HG03045 (cell line): ENCODE measurements around the gene MARVELD2.

ENCODE experiments used
- ATAC-seq: cut with Tn5 transposase; IDR thresholded peaks from one replicate; pipeline ENCODE4 v1.9.1; 2021; ENCODE audit warnings: mild to moderate bottlenecking, moderate library complexity; ENCODE audit not compliant: unreplicated experiment

MARVELD2 gene

DNA sequence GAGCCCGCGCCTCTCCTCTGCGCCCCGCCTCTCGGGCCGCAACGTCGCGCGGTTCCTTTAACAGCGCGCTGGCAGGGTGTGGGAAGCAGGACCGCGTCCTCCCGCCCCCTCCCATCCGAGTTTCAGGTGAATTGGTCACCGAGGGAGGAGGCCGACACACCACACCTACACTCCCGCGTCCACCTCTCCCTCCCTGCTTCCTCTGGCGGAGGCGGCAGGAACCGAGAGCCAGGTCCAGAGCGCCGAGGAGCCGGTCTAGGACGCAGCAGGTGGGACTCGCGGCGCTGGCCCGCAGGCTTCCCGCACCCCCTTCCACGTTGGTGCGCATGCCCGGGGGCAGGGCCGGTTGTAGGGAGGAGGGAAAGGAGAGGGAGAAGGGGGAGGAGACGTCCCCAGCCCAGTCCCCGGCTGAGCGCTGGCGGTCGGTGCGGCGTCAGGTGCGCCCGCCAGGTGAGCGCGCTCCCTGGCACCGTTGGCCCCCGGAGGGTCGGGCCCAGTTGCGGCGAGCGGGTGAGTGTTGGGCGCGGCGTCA lies 77.5 kb downstream of the MARVELD2 start, which contains the start of gene OCLN:
Gene OCLN, plus strand, starts transcription at position 400 of the 532 bp plus-strand sequence. CDS start 11,455 bp downstream, outside the sequence.
- ATAC-seq: no peak

- no peak for ATAC-seq
Observed at GRCh38 chr5:69492923-69493395, 78.0 kb downstream of the MARVELD2 start.

DNA sequence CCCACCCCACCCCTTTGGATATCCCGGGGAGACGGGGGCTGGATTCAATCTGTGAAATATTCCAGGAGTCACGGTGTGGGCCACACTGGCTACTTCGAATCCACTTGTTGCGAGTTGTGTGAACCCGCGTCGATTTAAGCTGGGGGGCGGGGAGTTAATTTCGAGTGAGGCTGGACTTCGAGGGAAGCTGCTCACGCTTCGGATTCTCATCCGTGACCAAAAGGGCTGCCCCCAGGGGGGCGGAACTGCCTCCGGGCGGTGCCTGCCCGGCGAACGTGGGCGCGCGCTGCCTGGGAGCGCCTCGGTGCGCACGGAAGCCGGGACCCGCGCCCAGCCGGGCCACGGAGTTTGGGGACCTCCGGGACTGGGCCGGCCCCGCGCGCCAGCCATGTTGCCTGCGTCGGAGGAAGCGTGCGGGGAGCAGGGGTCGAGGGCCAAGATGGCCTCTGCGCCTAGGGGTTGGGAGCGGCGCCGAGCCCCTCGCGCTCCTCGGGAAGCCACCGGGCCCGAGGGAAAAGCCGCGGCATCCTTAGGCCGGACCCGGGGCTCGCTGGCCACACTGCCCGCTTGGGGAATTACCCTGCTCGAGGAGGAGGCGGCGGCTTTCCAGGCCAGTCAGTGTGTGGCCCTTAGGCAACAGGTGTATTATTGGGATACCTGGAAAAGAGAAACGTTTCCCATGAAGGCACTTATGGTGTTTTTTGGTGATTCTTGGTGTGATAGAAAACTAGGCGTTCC lies 78.6 kb downstream of the MARVELD2 start:
- no peak for ATAC-seq
